ENCODE data around the gene SERHL2. TPM values are rescaled to one million over a fixed set of nuclear protein-coding genes. Genes with fewer than 3 reads are reported as not detected.

Gene SERHL2
- polyA plus RNA-seq, 1 donor (not counting 4 experiments of a cell fraction or from before 2014, with no cell fraction given): 2.5 TPM

GRCh38 chr22:42610186-42610585 lies 56.4 kb downstream of the SERHL2 start:
- Histone ChIP-seq H3K4me2 (ENCODE audit: control insufficient read depth, extremely low read depth, insufficient read depth, low read depth, low read length) (no peak overlapping the region), H3K79me2 (ENCODE audit: control insufficient read depth, insufficient read depth, low read length) (peaks cover 83% of the 10 kb centered on the region), H4K20me1 (ENCODE audit: control insufficient read depth, extremely low read depth, insufficient read depth, low read length) (peaks cover 7% of the 10 kb centered on the region), H3K36me3 (ENCODE audit: control insufficient read depth in 2 of 2, extremely low read depth in 1 of 2, insufficient read depth in 2 of 2, low read length in 2 of 2) (peaks cover 9 to 16% of the 10 kb centered on the region in 2 experiments), H3K9me1 (ENCODE audit: control insufficient read depth, extremely low read depth, insufficient read depth, low read length) (peaks cover 10% of the 10 kb centered on the region), H3K27me3 (ENCODE audit: control insufficient read depth, extremely low read depth, insufficient read depth, low read length) (no peaks in the 10 kb centered on the region), H3K9ac (ENCODE audit: control insufficient read depth, extremely low read depth, insufficient read depth, low read length) (no peak overlapping the region), H2AFZ (ENCODE audit: control insufficient read depth, low read length) (no peak overlapping the region), H3K27ac (ENCODE audit: control insufficient read depth, insufficient read depth, low read length) (no peak overlapping the region), H3K4me1 (ENCODE audit: control insufficient read depth, extremely low read depth, insufficient read depth, low read length) (peaks cover 28% of the 10 kb centered on the region), H3K4me3 (ENCODE audit: control insufficient read depth in 2 of 3, extremely low read depth in 1 of 3, insufficient read depth in 2 of 3, low read depth in 1 of 3, low read length in 3 of 3) (no peak overlapping the region), H3K9me3 (ENCODE audit: control insufficient read depth, low read depth, low read length) (no peaks in the 10 kb centered on the region)
- DNase-seq (ENCODE audit: low read depth, low spot score) (no peak), FAIRE-seq (no peak)
- TF ChIP-seq, protein P1, sequence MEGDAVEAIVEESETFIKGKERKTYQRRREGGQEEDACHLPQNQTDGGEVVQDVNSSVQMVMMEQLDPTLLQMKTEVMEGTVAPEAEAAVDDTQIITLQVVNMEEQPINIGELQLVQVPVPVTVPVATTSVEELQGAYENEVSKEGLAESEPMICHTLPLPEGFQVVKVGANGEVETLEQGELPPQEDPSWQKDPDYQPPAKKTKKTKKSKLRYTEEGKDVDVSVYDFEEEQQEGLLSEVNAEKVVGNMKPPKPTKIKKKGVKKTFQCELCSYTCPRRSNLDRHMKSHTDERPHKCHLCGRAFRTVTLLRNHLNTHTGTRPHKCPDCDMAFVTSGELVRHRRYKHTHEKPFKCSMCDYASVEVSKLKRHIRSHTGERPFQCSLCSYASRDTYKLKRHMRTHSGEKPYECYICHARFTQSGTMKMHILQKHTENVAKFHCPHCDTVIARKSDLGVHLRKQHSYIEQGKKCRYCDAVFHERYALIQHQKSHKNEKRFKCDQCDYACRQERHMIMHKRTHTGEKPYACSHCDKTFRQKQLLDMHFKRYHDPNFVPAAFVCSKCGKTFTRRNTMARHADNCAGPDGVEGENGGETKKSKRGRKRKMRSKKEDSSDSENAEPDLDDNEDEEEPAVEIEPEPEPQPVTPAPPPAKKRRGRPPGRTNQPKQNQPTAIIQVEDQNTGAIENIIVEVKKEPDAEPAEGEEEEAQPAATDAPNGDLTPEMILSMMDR (optimal IDR thresholded peaks at IDR 0.05 in 1 of 3, IDR thresholded peaks at IDR 0.05 in 1 of 3, conservative IDR thresholded peaks at IDR 0.05 in 1 of 3; ENCODE audit: extremely low read depth in 1 of 3, insufficient read depth in 2 of 3, low read length in 3 of 3): no peak
- TF ChIP-seq EZH2 (IDR thresholded peaks at IDR 0.05; ENCODE audit: low read length): no peak
- dilution Hi-C loops (cut with MboI; ENCODE audit: extremely low pct_ligation_motif_present, low sequenced_read_pairs): no loop called here

DNA sequence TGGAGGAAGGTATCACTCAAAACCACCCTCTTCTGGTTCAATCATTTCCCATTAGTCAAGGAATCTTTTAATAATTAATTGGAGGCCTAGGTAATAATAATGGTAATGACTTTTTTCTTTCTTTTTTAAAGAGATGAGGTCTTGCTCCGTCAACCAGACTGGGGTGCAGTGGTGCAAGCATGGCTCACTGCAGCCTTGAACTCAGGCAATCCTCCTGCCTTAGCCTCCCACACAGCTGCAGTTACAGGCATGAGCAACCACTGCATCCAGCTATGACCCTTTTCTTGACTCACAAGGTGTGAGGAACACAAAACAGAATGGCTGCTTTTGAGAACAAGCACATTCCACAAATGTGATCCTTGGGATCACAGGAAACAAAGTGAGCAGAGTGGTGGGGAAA lies 57.3 kb downstream of the SERHL2 start:
- TF ChIP-seq, protein P1 (optimal IDR thresholded peaks at IDR 0.05 in 1 of 3, IDR thresholded peaks at IDR 0.05 in 1 of 3, conservative IDR thresholded peaks at IDR 0.05 in 1 of 3; ENCODE audit: extremely low read depth in 1 of 3, insufficient read depth in 2 of 3, low read length in 3 of 3): no peak
- no peak for TF ChIP-seq EZH2 (IDR thresholded peaks at IDR 0.05; ENCODE audit: low read length)
- Histone ChIP-seq H3K4me3 (ENCODE audit: control insufficient read depth in 2 of 3, extremely low read depth in 1 of 3, insufficient read depth in 2 of 3, low read depth in 1 of 3, low read length in 3 of 3) (no peak overlapping the region), H3K4me1 (ENCODE audit: control insufficient read depth, extremely low read depth, insufficient read depth, low read length) (peaks cover 34% of the 10 kb centered on the region), H3K9ac (ENCODE audit: control insufficient read depth, extremely low read depth, insufficient read depth, low read length) (no peak overlapping the region), H3K79me2 (ENCODE audit: control insufficient read depth, insufficient read depth, low read length) (peaks cover 74% of the 10 kb centered on the region), H3K9me3 (ENCODE audit: control insufficient read depth, low read depth, low read length) (no peaks in the 10 kb centered on the region), H3K27ac (ENCODE audit: control insufficient read depth, insufficient read depth, low read length) (peak overlapping the region; percentile 30), H3K36me3 (ENCODE audit: control insufficient read depth in 2 of 2, extremely low read depth in 1 of 2, insufficient read depth in 2 of 2, low read length in 2 of 2) (peaks cover 8 to 16% of the 10 kb centered on the region in 2 experiments), H2AFZ (ENCODE audit: control insufficient read depth, low read length) (no peak overlapping the region), H3K9me1 (ENCODE audit: control insufficient read depth, extremely low read depth, insufficient read depth, low read length) (peaks cover 10% of the 10 kb centered on the region), H3K4me2 (ENCODE audit: control insufficient read depth, extremely low read depth, insufficient read depth, low read depth, low read length) (no peak overlapping the region), H4K20me1 (ENCODE audit: control insufficient read depth, extremely low read depth, insufficient read depth, low read length) (peaks cover 7% of the 10 kb centered on the region), H3K27me3 (ENCODE audit: control insufficient read depth, extremely low read depth, insufficient read depth, low read length) (no peaks in the 10 kb centered on the region)
- dilution Hi-C loops (cut with MboI; ENCODE audit: extremely low pct_ligation_motif_present, low sequenced_read_pairs): no loop called here
- FAIRE-seq (no peak), DNase-seq (ENCODE audit: low read depth, low spot score) (no peak)

All from keratinocyte (primary cell).